ENCODE results near the gene BTBD10.

BTBD10 gene

DNA sequence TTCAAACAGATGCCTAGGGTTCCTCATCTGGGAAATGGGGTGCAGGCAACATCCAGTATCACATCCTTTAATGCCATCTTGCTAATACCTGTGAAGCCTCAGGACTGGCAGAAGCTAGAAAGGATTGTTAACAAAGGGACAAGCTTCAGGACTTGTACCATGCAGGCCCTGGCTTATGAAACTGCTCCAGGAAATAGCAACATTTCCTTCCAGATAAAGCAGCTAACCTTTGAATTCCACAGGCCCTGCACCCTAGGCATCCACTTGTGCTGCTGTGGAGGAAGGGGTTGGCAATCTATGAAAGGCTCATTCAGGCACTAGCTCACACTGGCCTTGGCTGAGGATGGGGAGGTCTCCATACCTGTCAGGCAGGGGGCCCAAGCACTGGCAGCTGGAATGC lies 87.2 kb downstream of the BTBD10 start:
- Histone ChIP-seq H3K36me3 (ENCODE audit: low read length) (no peaks in the 10 kb centered on the region), H3K9me3 (ENCODE audit: insufficient read depth, low read length) (no peaks in the 10 kb centered on the region), H2AFZ (ENCODE audit: low read depth, low read length, severe bottlenecking) (no peak overlapping the region), H4K20me1 (ENCODE audit: low read depth, low read length) (no peaks in the 10 kb centered on the region), H3K79me2 (ENCODE audit: insufficient read depth, low read length) (no peaks in the 10 kb centered on the region), H3K27me3 (ENCODE audit: low read length) (no peaks in the 10 kb centered on the region), H3K4me3 (ENCODE audit: insufficient read depth, low read length, poor library complexity, severe bottlenecking) (no peak overlapping the region), H3F3A (ENCODE audit: insufficient read depth) (no peaks in the 10 kb centered on the region), H3K9ac (ENCODE audit: low read length) (no peak overlapping the region), H3K9me2 (replicated peaks; ENCODE audit: insufficient read depth, low read length) (no peaks in the 10 kb centered on the region), H3K27ac (ENCODE audit: low read depth, low read length) (no peak overlapping the region), H3K4me2 (ENCODE audit: low read depth, low read length, poor library complexity, severe bottlenecking) (no peak overlapping the region)
- TF ChIP-seq EZH2phosphoT487 (conservative IDR thresholded peaks at IDR 0.05; ENCODE audit: low read length): no peak
- TF ChIP-seq, protein P1, sequence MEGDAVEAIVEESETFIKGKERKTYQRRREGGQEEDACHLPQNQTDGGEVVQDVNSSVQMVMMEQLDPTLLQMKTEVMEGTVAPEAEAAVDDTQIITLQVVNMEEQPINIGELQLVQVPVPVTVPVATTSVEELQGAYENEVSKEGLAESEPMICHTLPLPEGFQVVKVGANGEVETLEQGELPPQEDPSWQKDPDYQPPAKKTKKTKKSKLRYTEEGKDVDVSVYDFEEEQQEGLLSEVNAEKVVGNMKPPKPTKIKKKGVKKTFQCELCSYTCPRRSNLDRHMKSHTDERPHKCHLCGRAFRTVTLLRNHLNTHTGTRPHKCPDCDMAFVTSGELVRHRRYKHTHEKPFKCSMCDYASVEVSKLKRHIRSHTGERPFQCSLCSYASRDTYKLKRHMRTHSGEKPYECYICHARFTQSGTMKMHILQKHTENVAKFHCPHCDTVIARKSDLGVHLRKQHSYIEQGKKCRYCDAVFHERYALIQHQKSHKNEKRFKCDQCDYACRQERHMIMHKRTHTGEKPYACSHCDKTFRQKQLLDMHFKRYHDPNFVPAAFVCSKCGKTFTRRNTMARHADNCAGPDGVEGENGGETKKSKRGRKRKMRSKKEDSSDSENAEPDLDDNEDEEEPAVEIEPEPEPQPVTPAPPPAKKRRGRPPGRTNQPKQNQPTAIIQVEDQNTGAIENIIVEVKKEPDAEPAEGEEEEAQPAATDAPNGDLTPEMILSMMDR (IDR thresholded peaks at IDR 0.05; ENCODE audit: insufficient read depth, low read length, poor library complexity, severe bottlenecking): no peak

DNA sequence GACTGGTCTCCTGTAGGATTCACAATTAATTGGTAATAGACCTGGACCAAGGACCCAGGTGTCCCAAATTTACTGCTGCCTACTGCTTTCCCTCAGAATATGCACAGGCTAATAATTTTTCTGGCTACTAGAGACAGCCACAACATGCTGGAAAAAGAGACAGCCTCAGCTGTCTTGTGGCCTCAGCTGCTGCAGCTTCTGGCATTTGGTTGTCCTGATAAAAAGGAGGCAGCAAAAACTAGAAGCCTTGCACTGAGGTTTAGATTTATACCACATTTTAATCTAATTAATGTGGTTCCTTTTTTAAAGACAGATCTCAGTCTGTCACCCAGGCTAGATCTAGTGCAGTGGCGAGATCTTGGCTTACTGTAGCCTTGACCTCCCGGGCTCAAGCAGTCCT lies 89.8 kb downstream of the BTBD10 start:
- no peaks in the 10 kb centered on the region for H3K36me3 ChIP-seq (ENCODE audit: low read length)
- H3K4me2 ChIP-seq (ENCODE audit: low read depth, low read length, poor library complexity, severe bottlenecking): no peak overlapping the region
- no peaks in the 10 kb centered on the region for H3F3A ChIP-seq (ENCODE audit: insufficient read depth)
- H3K9ac ChIP-seq (ENCODE audit: low read length): no peak overlapping the region
- no peak overlapping the region for H2AFZ ChIP-seq (ENCODE audit: low read depth, low read length, severe bottlenecking)
- no peaks in the 10 kb centered on the region for H3K27me3 ChIP-seq (ENCODE audit: low read length)
- H3K79me2 ChIP-seq (ENCODE audit: insufficient read depth, low read length): no peaks in the 10 kb centered on the region
- H4K20me1 ChIP-seq (ENCODE audit: low read depth, low read length): no peaks in the 10 kb centered on the region
- H3K27ac ChIP-seq (ENCODE audit: low read depth, low read length): no peak overlapping the region
- H3K4me3 ChIP-seq (ENCODE audit: insufficient read depth, low read length, poor library complexity, severe bottlenecking): no peak overlapping the region
- no peaks in the 10 kb centered on the region for H3K9me3 ChIP-seq (ENCODE audit: insufficient read depth, low read length)
- TF ChIP-seq, protein P1 (IDR thresholded peaks at IDR 0.05; ENCODE audit: insufficient read depth, low read length, poor library complexity, severe bottlenecking): no peak
- TF ChIP-seq EZH2phosphoT487 (conservative IDR thresholded peaks at IDR 0.05; ENCODE audit: low read length): no peak
- H3K9me2 ChIP-seq (replicated peaks; ENCODE audit: insufficient read depth, low read length): no peaks in the 10 kb centered on the region

DNA sequence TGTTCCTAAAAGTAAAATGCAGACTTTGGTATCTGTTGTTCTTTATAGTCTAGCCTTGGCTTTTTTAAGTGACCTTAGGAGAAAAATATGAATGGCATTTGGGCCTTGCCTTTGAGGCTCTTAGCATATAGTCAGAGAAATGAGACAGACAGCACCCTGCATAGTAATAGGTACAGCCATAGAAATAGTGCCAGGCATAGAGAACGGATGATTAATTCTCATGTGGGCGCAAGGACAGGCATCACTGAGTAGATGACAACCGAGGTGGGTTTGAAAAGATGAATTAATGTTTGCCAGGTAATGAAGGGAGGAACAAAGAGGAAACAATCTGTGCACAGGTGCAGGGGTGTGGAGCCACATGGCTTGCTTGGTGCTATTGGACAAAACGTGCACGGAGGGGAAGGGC lies 95.0 kb downstream of the BTBD10 start:
- no peak overlapping the region for H3K27ac ChIP-seq (ENCODE audit: low read depth, low read length)
- H3K9me3 ChIP-seq (ENCODE audit: insufficient read depth, low read length): no peaks in the 10 kb centered on the region
- no peak overlapping the region for H3K4me3 ChIP-seq (ENCODE audit: insufficient read depth, low read length, poor library complexity, severe bottlenecking)
- H3K36me3 ChIP-seq (ENCODE audit: low read length): no peaks in the 10 kb centered on the region
- H3K27me3 ChIP-seq (ENCODE audit: low read length): no peaks in the 10 kb centered on the region
- H3F3A ChIP-seq (ENCODE audit: insufficient read depth): no peaks in the 10 kb centered on the region
- no peaks in the 10 kb centered on the region for H3K79me2 ChIP-seq (ENCODE audit: insufficient read depth, low read length)
- no peak overlapping the region for H3K9ac ChIP-seq (ENCODE audit: low read length)
- TF ChIP-seq, protein P1 (IDR thresholded peaks at IDR 0.05; ENCODE audit: insufficient read depth, low read length, poor library complexity, severe bottlenecking): no peak
- no peak for TF ChIP-seq EZH2phosphoT487 (conservative IDR thresholded peaks at IDR 0.05; ENCODE audit: low read length)
- no peaks in the 10 kb centered on the region for H3K9me2 ChIP-seq (replicated peaks; ENCODE audit: insufficient read depth, low read length)
- no peak overlapping the region for H2AFZ ChIP-seq (ENCODE audit: low read depth, low read length, severe bottlenecking)
- H4K20me1 ChIP-seq (ENCODE audit: low read depth, low read length): no peaks in the 10 kb centered on the region
- no peak overlapping the region for H3K4me2 ChIP-seq (ENCODE audit: low read depth, low read length, poor library complexity, severe bottlenecking)
